Measurements from ENCODE around the gene TES.

GRCh38 chr7:116246357-116246756, 36.0 kb downstream of the TES start:
- no peak for TF ChIP-seq CTCF (IDR thresholded peaks at IDR 0.05; ENCODE audit: insufficient read depth, low read length)
- TF ChIP-seq REST (IDR thresholded peaks at IDR 0.05; ENCODE audit: insufficient replicate concordance, low read depth): no peak
- no peak for TF ChIP-seq GABPA (IDR thresholded peaks at IDR 0.05; ENCODE audit: low read depth)
- no peak for TF ChIP-seq SPI1 (IDR thresholded peaks at IDR 0.05; ENCODE audit: borderline replicate concordance, low read depth)
- TF ChIP-seq POLR2AphosphoS5 (IDR thresholded peaks at IDR 0.05; ENCODE audit: low read depth): no peak
